Measurements from ENCODE around the gene TECR. TPM values are rescaled to one million over a fixed set of nuclear protein-coding genes. Genes with fewer than 3 reads are reported as not detected.
A peak's percentile ranks its signal among the peaks of the same experiment; 100 is the strongest.
"Not testable (repeated sequence)": the region's sequence is repeated elsewhere in the genome, so short reads cannot be mapped to it uniquely, and the experiment has no call there.

The TECR gene
- polyA plus RNA-seq, 1 donor, result 155 TPM

DNA sequence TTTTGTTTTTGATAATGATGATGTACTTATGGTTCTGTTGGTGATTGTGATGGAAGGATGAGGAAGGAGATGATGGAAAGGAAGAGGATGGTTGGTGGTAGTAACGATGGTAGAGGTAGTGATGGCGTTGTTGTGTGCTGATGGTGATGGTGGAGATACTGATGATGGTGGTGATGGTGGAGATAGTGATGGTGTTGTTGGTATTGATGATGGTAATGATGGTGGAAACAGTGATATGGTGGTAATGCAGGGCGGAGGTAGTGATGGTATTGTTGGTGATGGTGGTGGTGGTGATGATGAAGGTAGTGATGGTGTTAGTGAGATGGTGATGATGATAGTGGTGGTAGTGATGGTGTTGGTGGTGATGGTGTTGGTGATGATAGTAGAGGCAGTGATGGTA, 66.2 kb downstream of the TECR start:
- no peak for DNase-seq

- no peak for DNase-seq
Measured at GRCh38 chr19:14599548-14600147, 70.3 kb downstream of the TECR start.

GRCh38 chr19:14603990-14604387, 74.6 kb downstream of the TECR start:
- no peak for DNase-seq

GRCh38 chr19:14606627-14607026, 77.2 kb downstream of the TECR start:
- DNase-seq, result no peak

DNA sequence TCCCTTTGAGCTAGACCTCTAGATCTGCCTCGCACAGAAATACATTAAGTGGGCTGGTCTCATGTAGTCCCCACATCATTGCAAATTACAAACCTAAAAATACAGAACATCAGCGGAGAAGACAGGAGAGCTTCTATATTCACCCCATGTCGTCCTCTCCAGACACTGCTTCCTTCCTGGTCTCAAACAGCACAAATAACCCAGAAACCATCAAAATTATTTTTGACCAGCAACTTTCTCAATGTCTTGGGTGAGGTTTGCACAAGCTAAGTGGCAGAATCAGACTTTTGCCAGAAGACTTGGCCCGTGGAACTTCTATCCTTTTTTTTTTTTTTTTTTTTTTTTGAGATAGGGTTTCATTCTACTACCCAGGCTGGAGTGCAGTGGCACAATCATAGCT, 81.7 kb downstream of the TECR start:
- DNase-seq, result no peak

DNA sequence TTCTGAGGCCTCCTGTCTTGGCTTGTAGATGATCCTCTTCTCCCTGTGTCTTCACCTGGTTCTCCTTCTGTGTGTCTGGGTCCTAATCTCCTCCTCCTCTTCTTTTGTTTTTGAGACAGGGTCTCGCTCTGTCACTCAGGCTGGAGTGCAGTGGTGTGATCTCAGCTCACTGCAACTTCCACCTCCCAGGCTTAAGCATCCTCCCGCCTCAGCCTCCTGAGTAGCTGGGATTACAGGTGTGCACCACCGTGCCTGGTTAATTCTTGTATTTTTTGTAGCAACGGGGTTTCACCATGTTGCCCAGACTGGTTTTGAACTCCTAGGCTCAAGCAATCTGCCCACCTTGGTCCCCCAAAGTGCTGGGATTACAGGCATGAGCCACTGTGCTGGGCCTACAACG, 82.8 kb downstream of the TECR start:
- not testable (repeated sequence) for DNase-seq

- no peak for DNase-seq
Measured at GRCh38 chr19:14612657-14613056, 83.3 kb downstream of the TECR start.

DNA sequence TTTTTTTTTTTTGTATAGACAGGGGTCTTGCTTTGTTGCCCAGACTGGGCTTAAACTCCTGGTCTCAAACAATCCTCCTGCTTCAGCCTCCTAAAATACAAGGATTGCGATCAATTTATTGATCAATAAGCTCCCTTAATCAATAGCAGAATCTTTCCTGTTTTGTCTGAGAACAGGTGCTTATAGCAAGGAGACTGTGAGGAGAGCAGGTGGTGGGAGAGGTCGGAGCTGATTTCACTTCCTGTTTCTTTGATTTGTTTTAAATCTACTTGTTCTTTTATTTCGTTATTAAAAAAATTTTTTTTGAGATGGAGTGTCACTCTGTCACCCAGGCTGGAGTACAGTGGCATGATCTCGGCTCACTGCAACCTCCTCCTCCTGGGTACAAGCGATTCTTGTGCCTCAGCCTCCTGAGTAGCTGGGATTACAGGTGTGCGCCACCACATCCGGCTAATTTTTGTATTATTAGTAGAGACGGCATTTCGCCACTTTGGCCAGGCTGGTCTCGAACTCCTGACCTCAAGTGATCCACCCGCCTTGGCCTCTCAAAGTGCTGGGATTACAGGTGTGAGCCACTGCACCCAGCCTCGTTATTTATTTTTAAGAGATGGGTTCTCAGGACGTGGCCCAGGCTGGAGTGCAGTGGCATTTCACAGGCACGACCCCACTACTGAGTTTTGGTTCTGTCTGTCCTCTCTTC, 84.2 kb downstream of the TECR start:
- not testable (repeated sequence) for DNase-seq

- DNase-seq, result peak; percentile 5
Measured at GRCh38 chr19:14614099-14614412, 84.7 kb downstream of the TECR start.

Other genes with a start within 250 kb of the TECR start
- gene ADGRE5, start 148.2 kb upstream of the TECR start, polyA plus RNA-seq (ENCODE audit: insufficient read length), result 72.3 TPM
- 44.1 TPM for gene DDX39A, start 110.3 kb upstream of the TECR start, polyA plus RNA-seq (ENCODE audit: insufficient read length)
- gene PKN1, start 96.3 kb upstream of the TECR start, polyA plus RNA-seq (ENCODE audit: insufficient read length), result 83.6 TPM
- not detected for gene PTGER1, start 54.2 kb upstream of the TECR start, polyA plus RNA-seq (ENCODE audit: insufficient read length)
- 49.8 TPM for gene GIPC1, start 33.5 kb upstream of the TECR start, polyA plus RNA-seq (ENCODE audit: insufficient read length)
- gene DNAJB1, start 11.2 kb upstream of the TECR start, polyA plus RNA-seq (ENCODE audit: insufficient read length), result 84.5 TPM
- 149 TPM for gene NDUFB7, start 42.5 kb downstream of the TECR start, polyA plus RNA-seq (ENCODE audit: insufficient read length)
- gene CLEC17A, start 53.5 kb downstream of the TECR start, polyA plus RNA-seq (ENCODE audit: insufficient read length), result not detected
- gene ADGRE3, start 145.2 kb downstream of the TECR start, polyA plus RNA-seq (ENCODE audit: insufficient read length), result not detected
- gene ZNF333, start 160.5 kb downstream of the TECR start, polyA plus RNA-seq (ENCODE audit: insufficient read length), result 22.5 TPM
- 1.4 TPM for gene ADGRE2, start 249.0 kb downstream of the TECR start, polyA plus RNA-seq (ENCODE audit: insufficient read length)